ENCODE data around the gene ATP2C2. TPM values are rescaled to one million over a fixed set of nuclear protein-coding genes. Genes with fewer than 3 reads are reported as not detected.

ATP2C2 gene
- total RNA-seq, 1 experiment from 2014 or later: 26.0 TPM

DNA sequence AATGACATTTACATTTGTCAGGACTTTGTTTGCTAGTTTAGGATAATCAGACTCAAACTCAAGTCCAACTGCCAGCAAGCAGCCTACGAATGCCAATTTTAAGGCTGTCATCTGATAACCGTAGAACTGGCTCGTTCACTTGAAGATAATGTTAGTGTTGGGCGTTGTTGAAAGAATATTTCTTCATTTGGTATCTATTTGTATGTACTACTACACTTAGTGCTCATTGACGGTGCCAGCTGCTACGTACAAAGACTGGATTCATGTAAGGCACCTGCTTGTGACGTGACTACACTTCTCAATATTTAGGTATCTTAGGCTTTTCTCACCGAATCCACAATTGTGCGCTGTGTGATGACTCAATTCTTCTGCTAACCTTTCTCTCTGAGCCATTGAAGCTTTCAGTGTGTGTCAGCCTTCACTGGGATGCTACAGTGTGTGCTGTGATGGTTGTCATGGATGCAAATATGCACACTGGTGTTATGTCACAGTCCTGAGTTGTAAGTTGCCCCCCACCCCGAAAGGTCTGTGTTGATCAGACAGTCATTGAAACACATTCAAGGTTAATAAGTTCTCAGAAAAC is 5.7 kb downstream of the ATP2C2 start:
- ChIA-PET POLR2A (ENCODE audit: unreplicated experiment) (no interaction called here), CTCF (no interaction called here)
- no peaks in the 10 kb centered on the region for H3K9me3 ChIP-seq (ENCODE audit: low read length)
- ATAC-seq: no peak
- H3K4me2 ChIP-seq (ENCODE audit: low read length): no peak overlapping the region
- peaks cover 23% of the 10 kb centered on the region for H3K4me1 ChIP-seq (ENCODE audit: insufficient read depth, low read length)
- no peaks in the 10 kb centered on the region for H3K9me2 ChIP-seq (replicated peaks; ENCODE audit: low read length)
- H3K27me3 ChIP-seq (ENCODE audit: low read length): no peaks in the 10 kb centered on the region
- H3K36me3 ChIP-seq (ENCODE audit: low read depth, low read length): no peaks in the 10 kb centered on the region
- H3K79me2 ChIP-seq (ENCODE audit: low read length): peaks cover 80% of the 10 kb centered on the region
- no peak overlapping the region for H3K9ac ChIP-seq (ENCODE audit: low read length)
- no peaks in the 10 kb centered on the region for H3F3A ChIP-seq (ENCODE audit: low read length, unreplicated experiment)
- no peaks in the 10 kb centered on the region for H4K20me1 ChIP-seq (ENCODE audit: low read length)
- no peak overlapping the region for H3K4me3 ChIP-seq (ENCODE audit: low read length)
- TF ChIP-seq EZH2phosphoT487 (IDR thresholded peaks at IDR 0.05; ENCODE audit: borderline replicate concordance, low read length) (no peak), EZH2 (IDR thresholded peaks at IDR 0.05; ENCODE audit: low read length, unreplicated experiment) (no peak), CTCF (conservative IDR thresholded peaks at IDR 0.05; ENCODE audit: low read depth, low read length) (no peak)
- intact Hi-C loops (cut with micrococcal nuclease): no loop called here
- H2AFZ ChIP-seq (ENCODE audit: low read length): no peak overlapping the region
- H3K27ac ChIP-seq (ENCODE audit: low read length): no peak overlapping the region
- no TSS peak for BruUV-seq (replicated peaks)
- no peak for DNase-seq

- no peaks in the 10 kb centered on the region for H3K36me3 ChIP-seq (ENCODE audit: low read depth, low read length)
- CTCF ChIA-PET: no interaction called here
Observed at GRCh38 chr16:84378099-84378498, 9.8 kb downstream of the ATP2C2 start.

More at GRCh38 chr16:84378099-84378498, 9.8 kb downstream of the ATP2C2 start:
- no TSS peak for BruUV-seq (replicated peaks)
- DNase-seq: no peak
- Histone ChIP-seq H3F3A (ENCODE audit: low read length, unreplicated experiment) (no peaks in the 10 kb centered on the region), H3K79me2 (ENCODE audit: low read length) (peaks cover 54% of the 10 kb centered on the region), H3K9me2 (replicated peaks; ENCODE audit: low read length) (no peaks in the 10 kb centered on the region), H3K9me3 (ENCODE audit: low read length) (no peaks in the 10 kb centered on the region), H3K4me2 (ENCODE audit: low read length) (no peak overlapping the region), H2AFZ (ENCODE audit: low read length) (no peak overlapping the region), H3K27me3 (ENCODE audit: low read length) (no peaks in the 10 kb centered on the region), H4K20me1 (ENCODE audit: low read length) (no peaks in the 10 kb centered on the region), H3K4me3 (ENCODE audit: low read length) (no peak overlapping the region), H3K27ac (ENCODE audit: low read length) (no peak overlapping the region), H3K9ac (ENCODE audit: low read length) (no peak overlapping the region), H3K4me1 (ENCODE audit: insufficient read depth, low read length) (no peaks in the 10 kb centered on the region)
- no peak for ATAC-seq
- POLR2A ChIA-PET (ENCODE audit: unreplicated experiment): no interaction called here
- intact Hi-C loops (cut with micrococcal nuclease): no loop called here
- TF ChIP-seq EZH2phosphoT487 (IDR thresholded peaks at IDR 0.05; ENCODE audit: borderline replicate concordance, low read length): no peak
- TF ChIP-seq EZH2 (IDR thresholded peaks at IDR 0.05; ENCODE audit: low read length, unreplicated experiment): no peak
- TF ChIP-seq CTCF (conservative IDR thresholded peaks at IDR 0.05; ENCODE audit: low read depth, low read length): no peak
